GM23248 (cell line): ENCODE measurements around the gene CDH22. TPM values are rescaled to one million over a fixed set of nuclear protein-coding genes. Genes with fewer than 3 reads are reported as not detected.

Experiments
- DNase-seq: peaks from one replicate; pipeline ENCODE4 v3.0.0-alpha.2; 2015
- H2AFZ ChIP-seq: fragments of 200-600 bp; sonication (generic); 2 replicates; pipeline ENCODE4 v1.6.1; 2016; ENCODE audit warnings: antibody characterized with exemption
- H3F3A ChIP-seq: fragments of 200-600 bp; sonication (generic); 2 replicates; pipeline ENCODE4 v1.6.1; 2016; ENCODE audit warnings: mild to moderate bottlenecking, antibody characterized with exemption, mixed run types; ENCODE audit not compliant: insufficient read depth
- H3K27ac ChIP-seq: fragments of 200-600 bp; sonication (generic); 2 replicates; pipeline ENCODE4 v1.5.1; 2016; ENCODE audit warnings: mild to moderate bottlenecking
- H3K27me3 ChIP-seq: fragments of 200-600 bp; sonication (generic); replicated peaks from 2 replicates; pipeline ENCODE4 v1.6.1; 2016; ENCODE audit warnings: mild to moderate bottlenecking; ENCODE audit not compliant: insufficient read depth
- H3K36me3 ChIP-seq: fragments of 200-600 bp; sonication (generic); 2 replicates; pipeline ENCODE4 v1.6.1; 2016; ENCODE audit warnings: low read depth, mild to moderate bottlenecking
- H3K4me1 ChIP-seq: fragments of 200-600 bp; sonication (generic); 2 replicates; pipeline ENCODE4 v1.6.1; 2016; ENCODE audit warnings: mild to moderate bottlenecking; ENCODE audit not compliant: insufficient read depth
- H3K4me2 ChIP-seq: fragments of 200-600 bp; sonication (generic); one replicate; pipeline ENCODE4 v1.6.1; 2016; ENCODE audit warnings: mild to moderate bottlenecking; ENCODE audit not compliant: unreplicated experiment
- H3K4me3 ChIP-seq: fragments of 200-600 bp; sonication (generic); 2 replicates; pipeline ENCODE4 v1.5.1; 2016; ENCODE audit warnings: mild to moderate bottlenecking
- H3K79me2 ChIP-seq: fragments of 200-600 bp; sonication (generic); 2 replicates; pipeline ENCODE4 v1.6.1; 2016; ENCODE audit warnings: mild to moderate bottlenecking; ENCODE audit not compliant: insufficient read depth
- H3K9ac ChIP-seq: fragments of 200-600 bp; sonication (generic); 2 replicates; pipeline ENCODE4 v1.6.1; 2016; ENCODE audit warnings: mild to moderate bottlenecking
- H3K9me2 ChIP-seq: fragments of 200-600 bp; sonication (generic); 2 replicates; pipeline ENCODE4 v1.6.1; 2016; ENCODE audit warnings: mixed run types, mild to moderate bottlenecking, moderate library complexity; ENCODE audit not compliant: insufficient read depth
- H3K9me3 ChIP-seq: fragments of 200-600 bp; sonication (generic); one replicate; pipeline ENCODE4 v1.6.1; 2017; ENCODE audit warnings: low read depth
- H4K20me1 ChIP-seq: fragments of 200-600 bp; sonication (generic); 2 replicates; pipeline ENCODE4 v1.6.0; 2016; ENCODE audit not compliant: insufficient read depth
- EZH2 ChIP-seq: fragments of 200-600 bp; sonication (generic); IDR thresholded peaks from 2 replicates; pipeline ENCODE4 v1.6.1; 2018; ENCODE audit warnings: antibody characterized with exemption, mild to moderate bottlenecking; ENCODE audit not compliant: insufficient read depth, poor library complexity, severe bottlenecking
- EZH2phosphoT487 ChIP-seq: fragments of 200-600 bp; sonication (generic); IDR thresholded peaks from 2 replicates; pipeline ENCODE4 v1.6.1; 2018; ENCODE audit warnings: antibody characterized with exemption, moderate library complexity, mild to moderate bottlenecking, low read depth; ENCODE audit not compliant: insufficient read depth
- WGBS, 2 experiments: methylation state at CpG; one replicate each; pipeline ENCODE4 v1.1.6; 2015 to 2017; ENCODE audit warnings: low lambda C conversion rate in 2 of 2, low coverage in 1 of 2; ENCODE audit errors: missing lambda C conversion rate in 2 of 2; 5-methylcytosine and 5-hydroxymethylcytosine counted together
- in situ Hi-C: fragments of 300-500 bp; cut with MboI; formaldehyde crosslinking; loops from 2 replicates; pipeline ENCODE4 v1.15.0; 2020
- polyA plus RNA-seq: library from polyadenylated mRNA; unstranded; fragments of >200 nt; fragmentation: Nextera tagmentation; extraction: Ambion mirVana; gene quantifications from 2 replicates; pipeline ENCODE4 v1.2.1, GENCODE V29; 2016
- total RNA-seq: library from RNA; depleted of rRNA; stranded (reverse); fragments of >200 nt; shearing (Covaris generic); gene quantifications from 2 replicates; pipeline ENCODE4 v1.2.3, GENCODE V29; 2014

Gene CDH22
- total and polyA plus RNA-seq, 2 experiments from 2014 or later = not detected

GRCh38 chr20:46228670-46229069 lies 79.6 kb downstream of the CDH22 start:
- Histone ChIP-seq H4K20me1 (no peaks in the 10 kb centered on the region), H3K27me3 (no peaks in the 10 kb centered on the region; the same call in 1 of the 2 replicates), H3K4me3 (no peak overlapping the region), H3F3A (no peaks in the 10 kb centered on the region), H3K9me2 (no peaks in the 10 kb centered on the region), H2AFZ (no peak overlapping the region), H3K36me3 (no peaks in the 10 kb centered on the region), H3K9me3 (no peaks in the 10 kb centered on the region), H3K9ac (no peak overlapping the region), H3K4me2 (no peak overlapping the region), H3K27ac (no peak overlapping the region), H3K4me1 (no peaks in the 10 kb centered on the region), H3K79me2 (no peaks in the 10 kb centered on the region)
- TF ChIP-seq EZH2 (no peak), EZH2phosphoT487 (no peak)
- 43 to 47% methylated on average over 7 to 8 of the region's 8 CpGs for WGBS, 2 experiments
- DNase-seq = no peak
- in situ Hi-C loops = no loop called here

- Histone ChIP-seq H3K4me1 (no peaks in the 10 kb centered on the region), H3K9me3 (no peaks in the 10 kb centered on the region), H3K9me2 (no peaks in the 10 kb centered on the region), H4K20me1 (no peaks in the 10 kb centered on the region), H3K36me3 (no peaks in the 10 kb centered on the region), H3K27me3 (no peaks in the 10 kb centered on the region; the same call in 1 of the 2 replicates), H3K4me2 (no peak overlapping the region), H3K27ac (no peak overlapping the region), H2AFZ (no peak overlapping the region), H3K79me2 (no peaks in the 10 kb centered on the region), H3K4me3 (no peak overlapping the region), H3K9ac (no peak overlapping the region), H3F3A (no peaks in the 10 kb centered on the region)
- DNase-seq = no peak
- 56 to 62% methylated on average over 19 to 33 of the region's 33 CpGs for WGBS, 2 experiments
- in situ Hi-C loops = no loop called here
- TF ChIP-seq EZH2phosphoT487 (no peak), EZH2 (no peak)
Observed at GRCh38 chr20:46227272-46227767, 81.0 kb downstream of the CDH22 start.

- TF ChIP-seq EZH2phosphoT487 = no peak
- TF ChIP-seq EZH2 = no peak
- Histone ChIP-seq H3K4me1 (no peaks in the 10 kb centered on the region), H3K4me3 (no peak overlapping the region), H3F3A (no peaks in the 10 kb centered on the region), H3K9ac (no peak overlapping the region), H3K27ac (no peak overlapping the region), H3K36me3 (no peaks in the 10 kb centered on the region), H4K20me1 (no peaks in the 10 kb centered on the region), H3K79me2 (no peaks in the 10 kb centered on the region), H3K9me3 (no peaks in the 10 kb centered on the region), H3K27me3 (no peaks in the 10 kb centered on the region; the same call in 1 of the 2 replicates), H2AFZ (no peak overlapping the region), H3K9me2 (no peaks in the 10 kb centered on the region), H3K4me2 (no peak overlapping the region)
- in situ Hi-C loops = no loop called here
- 28 to 36% methylated on average over 8 of the region's 8 CpGs for WGBS, 2 experiments
- peak; percentile 37 for DNase-seq
Observed at GRCh38 chr20:46226602-46227001, 81.7 kb downstream of the CDH22 start.

GRCh38 chr20:46222521-46223007 lies 85.7 kb downstream of the CDH22 start:
- TF ChIP-seq EZH2 = no peak
- TF ChIP-seq EZH2phosphoT487 = no peak
- 20 to 30% methylated on average over 14 of the region's 14 CpGs for WGBS, 2 experiments
- in situ Hi-C loops = no loop called here

More at GRCh38 chr20:46222521-46223007, 85.7 kb downstream of the CDH22 start:
- Histone ChIP-seq H3K79me2 (no peaks in the 10 kb centered on the region), H3K9ac (no peak overlapping the region), H3F3A (no peaks in the 10 kb centered on the region), H3K9me2 (no peaks in the 10 kb centered on the region), H3K4me3 (no peak overlapping the region), H3K4me1 (no peaks in the 10 kb centered on the region), H2AFZ (no peak overlapping the region), H3K27ac (no peak overlapping the region), H4K20me1 (no peaks in the 10 kb centered on the region), H3K27me3 (no peaks in the 10 kb centered on the region; the same call in 1 of the 2 replicates), H3K4me2 (no peak overlapping the region), H3K9me3 (no peaks in the 10 kb centered on the region), H3K36me3 (no peaks in the 10 kb centered on the region)
- DNase-seq = no peak
